Choroid plexus epithelial cell (primary cell): ENCODE results near the gene TMEM94.

Experiments used
- DNase-seq: peaks from one replicate; pipeline ENCODE4 v3.0.0-alpha.2; 2010; ENCODE audit warnings: low read depth
- H3K4me3 ChIP-seq: 2 replicates; pipeline ENCODE4 v1.5.1; 2011; ENCODE audit warnings: low read depth, mild to moderate bottlenecking, control low read depth, low read length, moderate library complexity
- CTCF ChIP-seq: conservative IDR thresholded peaks from 2 replicates; pipeline ENCODE4 v1.5.1; 2011; ENCODE audit warnings: low read depth, mild to moderate bottlenecking, control low read depth, inconsistent platforms, low read length, moderate library complexity

The TMEM94 gene

DNA sequence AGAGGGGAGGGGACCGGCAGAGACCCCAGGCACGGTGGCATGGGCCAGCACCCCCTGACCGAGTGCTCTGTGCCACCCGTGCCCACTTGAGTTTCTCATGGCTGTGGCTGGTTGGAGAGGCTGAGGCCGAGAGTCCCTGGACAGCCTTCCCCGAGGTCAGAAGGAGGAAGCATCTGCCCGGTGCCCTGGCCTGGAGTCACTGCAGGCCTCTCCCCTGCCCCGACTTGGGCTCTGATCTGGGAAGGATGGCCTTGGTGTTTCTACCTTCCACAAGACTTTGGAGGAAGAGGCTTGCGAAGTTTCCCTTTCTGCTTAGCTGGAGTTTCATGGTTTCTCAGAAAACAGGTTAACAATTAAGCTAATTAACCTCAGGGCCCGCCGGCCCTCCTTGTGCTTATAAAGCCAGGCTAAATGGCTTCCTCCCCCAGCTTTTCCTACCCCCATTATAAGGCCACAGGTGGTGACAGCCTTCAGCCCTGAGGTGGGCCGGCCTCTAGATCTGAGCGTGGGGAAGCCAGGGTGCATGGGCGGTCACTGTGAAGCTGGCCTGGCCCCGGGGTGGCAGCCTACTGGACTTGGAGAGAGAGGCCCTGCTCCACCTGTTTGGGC lies 86.4 kb downstream of the TMEM94 start:
- no peak overlapping the region for H3K4me3 ChIP-seq
- TF ChIP-seq CTCF: no peak
- no peak for DNase-seq

- TF ChIP-seq CTCF: no peak
- no peak for DNase-seq
- no peak overlapping the region for H3K4me3 ChIP-seq
Measured at GRCh38 chr17:75544250-75544649, 87.8 kb downstream of the TMEM94 start.

DNA sequence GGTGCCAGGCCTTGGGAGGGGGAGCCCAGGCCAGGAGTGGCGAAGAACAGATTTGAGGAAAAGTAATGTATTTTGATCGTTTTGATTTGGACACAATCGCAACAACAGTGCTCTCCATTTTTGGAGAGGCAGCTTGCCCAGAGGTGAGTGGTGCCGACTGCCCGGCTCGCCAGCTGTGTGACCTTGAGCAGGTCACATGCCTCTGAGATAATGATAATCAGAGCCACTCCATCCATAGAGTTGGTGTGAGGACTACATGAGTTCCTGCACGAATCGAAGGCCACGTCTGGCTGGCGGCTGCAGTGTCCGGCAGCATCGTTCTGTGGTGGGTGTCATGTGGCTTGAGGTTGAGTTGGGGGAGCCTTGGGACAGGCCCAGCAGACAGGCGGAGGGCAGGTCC lies 89.7 kb downstream of the TMEM94 start:
- no peak for DNase-seq
- TF ChIP-seq CTCF: no peak
- H3K4me3 ChIP-seq: no peak overlapping the region

DNA sequence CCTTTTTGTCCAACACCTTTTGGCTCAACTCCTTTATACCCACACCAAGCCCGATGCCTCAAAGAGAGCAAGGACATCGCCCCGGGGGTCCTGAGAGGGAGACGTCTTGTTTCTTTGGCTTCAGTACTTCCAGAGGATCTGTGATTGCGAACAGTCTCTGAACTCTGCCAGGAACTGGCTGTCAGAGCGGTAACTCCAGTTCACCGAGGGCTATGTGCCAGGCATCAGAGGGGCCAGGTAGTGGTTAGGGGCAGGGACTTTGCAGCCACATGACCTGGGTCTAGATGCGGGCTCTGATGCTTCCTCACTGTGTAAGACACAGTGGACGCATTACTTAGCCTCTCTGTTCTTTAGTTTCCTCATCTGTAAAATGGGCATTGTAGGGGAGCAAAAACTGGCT lies 90.7 kb downstream of the TMEM94 start:
- no peak overlapping the region for H3K4me3 ChIP-seq
- DNase-seq: no peak
- no peak for TF ChIP-seq CTCF

DNA sequence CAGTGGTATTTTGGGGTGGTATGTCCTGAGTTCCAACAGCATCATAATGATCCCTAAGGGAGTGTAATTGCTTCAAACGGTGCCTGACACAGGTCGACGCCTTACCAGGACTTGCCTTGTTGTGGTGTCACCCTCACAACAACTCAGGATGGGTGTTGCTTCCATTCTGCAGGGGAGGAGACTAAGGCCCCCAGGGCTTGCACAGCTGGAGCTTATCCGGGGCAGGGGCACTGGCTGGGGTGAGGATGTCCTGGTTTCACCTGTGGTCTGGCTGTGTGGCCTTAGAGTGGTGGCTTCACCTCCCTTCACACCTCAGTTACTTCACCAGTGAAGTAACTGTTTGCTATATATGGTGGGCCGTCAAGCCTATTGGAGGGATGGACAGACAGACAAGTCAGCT lies 92.4 kb downstream of the TMEM94 start:
- TF ChIP-seq CTCF: no peak
- no peak for DNase-seq
- no peak overlapping the region for H3K4me3 ChIP-seq
